Neural cell (in vitro differentiated cells): ENCODE data around the gene UBE2D4. TPM values are rescaled to one million over a fixed set of nuclear protein-coding genes. Genes with fewer than 3 reads are reported as not detected.
A peak's percentile ranks its signal among the peaks of the same experiment; 100 is the strongest.

ENCODE experiments used
- H2AFZ ChIP-seq: fragments of 200-600, 300-800 bp; sonication (generic), shearing (Covaris generic); 2 replicates; pipeline ENCODE4 v1.6.0; 2014; ENCODE audit warnings: low read depth, mild to moderate bottlenecking, antibody characterized with exemption, low read length, moderate library complexity
- H3F3A ChIP-seq: fragments of 200-600 bp; shearing (Covaris generic); 2 replicates; pipeline ENCODE4 v1.6.1; 2016; ENCODE audit warnings: mild to moderate bottlenecking, moderate library complexity, mixed read lengths, antibody characterized with exemption, low read length; ENCODE audit not compliant: insufficient read depth, poor library complexity, severe bottlenecking
- H3K27ac ChIP-seq: fragments of 200-600, 300-800 bp; sonication (generic), shearing (Covaris generic); 2 replicates; pipeline ENCODE4 v1.5.1; 2014; ENCODE audit warnings: mild to moderate bottlenecking, low read length, moderate library complexity
- H3K27me3 ChIP-seq: fragments of 300-800, 200-600 bp; sonication (generic), shearing (Covaris generic); 2 replicates; pipeline ENCODE4 v1.6.0; 2014; ENCODE audit warnings: mild to moderate bottlenecking, low read depth, low read length, moderate library complexity; ENCODE audit not compliant: insufficient read depth
- H3K36me3 ChIP-seq: fragments of 300-800, 200-600 bp; sonication (generic), shearing (Covaris generic); 2 replicates; pipeline ENCODE4 v1.5.1; 2014; ENCODE audit warnings: mild to moderate bottlenecking, antibody characterized with exemption, low read length, moderate library complexity; ENCODE audit not compliant: insufficient read depth
- H3K4me2 ChIP-seq: fragments of 300-800, 200-600 bp; sonication (generic), shearing (Covaris generic); 2 replicates; pipeline ENCODE4 v1.6.0; 2014; ENCODE audit warnings: mild to moderate bottlenecking, low read length
- H3K4me3 ChIP-seq: fragments of 300-800, 200-600 bp; sonication (generic), shearing (Covaris generic); 2 replicates; pipeline ENCODE4 v1.5.1; 2014; ENCODE audit warnings: mild to moderate bottlenecking, low read length, moderate library complexity
- H3K79me2 ChIP-seq: fragments of 200-600 bp; shearing (Covaris generic); replicated peaks from 2 replicates; pipeline ENCODE4 v1.6.0; 2014; ENCODE audit warnings: mild to moderate bottlenecking, low read length, moderate library complexity; ENCODE audit not compliant: insufficient read depth
- H3K9ac ChIP-seq: fragments of 300-800, 200-600 bp; sonication (generic), shearing (Covaris generic); 2 replicates; pipeline ENCODE4 v1.6.1; 2016; ENCODE audit warnings: mild to moderate bottlenecking, low read length, mixed read lengths
- H3K9me2 ChIP-seq: fragments of 200-600 bp; shearing (Covaris generic); 2 replicates; pipeline ENCODE4 v1.6.1; 2016; ENCODE audit warnings: mild to moderate bottlenecking, low read length, mixed read lengths; ENCODE audit not compliant: insufficient read depth
- H3K9me3 ChIP-seq: fragments of 200-600, 300-800 bp; sonication (generic), shearing (Covaris generic); 2 replicates; pipeline ENCODE4 v1.6.1; 2016; ENCODE audit warnings: mild to moderate bottlenecking, mixed run types, low read length, moderate library complexity, mixed read lengths
- H4K20me1 ChIP-seq: fragments of 200-600 bp; shearing (Covaris generic); 2 replicates; pipeline ENCODE4 v1.6.1; 2016; ENCODE audit warnings: mild to moderate bottlenecking, mixed run types; ENCODE audit not compliant: insufficient read depth
- EP300 ChIP-seq: fragments of 450-650 bp; conservative IDR thresholded peaks from 2 replicates; pipeline ENCODE4 v1.6.1; 2014; ENCODE audit warnings: antibody characterized with exemption, mild to moderate bottlenecking, moderate library complexity; ENCODE audit not compliant: poor library complexity, severe bottlenecking
- EZH2 ChIP-seq: fragments of 200-600, 300-800 bp; shearing (Covaris generic), sonication (generic); IDR thresholded peaks from 2 replicates; pipeline ENCODE4 v1.6.1; 2014; ENCODE audit warnings: antibody characterized with exemption, low read length, borderline replicate concordance, mild to moderate bottlenecking; ENCODE audit not compliant: insufficient read depth, poor library complexity, severe bottlenecking
- MXI1 ChIP-seq: fragments of 450-650 bp; conservative IDR thresholded peaks from 2 replicates; pipeline ENCODE4 v1.6.1; 2014; ENCODE audit warnings: antibody characterized with exemption, mild to moderate bottlenecking; ENCODE audit not compliant: poor library complexity, severe bottlenecking
- POLR2AphosphoS5 ChIP-seq: IDR thresholded peaks from 2 replicates; pipeline ENCODE4 v1.6.1; 2012
- RAD21 ChIP-seq: fragments of 450-650 bp; conservative IDR thresholded peaks from 2 replicates; pipeline ENCODE4 v1.6.1; 2014; ENCODE audit warnings: antibody characterized with exemption, mild to moderate bottlenecking, moderate library complexity
- SMC3 ChIP-seq: fragments of 450-650 bp; conservative IDR thresholded peaks from 2 replicates; pipeline ENCODE4 v1.6.1; 2014; ENCODE audit warnings: antibody characterized with exemption, mild to moderate bottlenecking, moderate library complexity; ENCODE audit not compliant: poor library complexity
- TAF1 ChIP-seq: IDR thresholded peaks from 2 replicates; pipeline ENCODE4 v1.6.1; 2012; ENCODE audit warnings: low read depth
- polyA minus RNA-seq: library from RNA; depleted of rRNA, polyadenylated mRNA; stranded (reverse); fragments of >200 nt; gene quantifications from 2 replicates; pipeline ENCODE4 v1.2.3, GENCODE V29; 2014
- polyA plus RNA-seq: library from polyadenylated mRNA; depleted of rRNA; stranded (reverse); fragments of >200 nt; gene quantifications from 2 replicates; pipeline ENCODE4 v1.2.3, GENCODE V29; 2014
- TF ChIP-seq, protein P1 (sequence below): fragments of 450-650 bp; IDR thresholded peaks from 2 replicates; pipeline ENCODE4 v1.5.1; 2014; ENCODE audit warnings: antibody characterized with exemption, mild to moderate bottlenecking, moderate library complexity; ENCODE audit not compliant: poor library complexity, severe bottlenecking
- TF ChIP-seq, protein P2 (sequence below): IDR thresholded peaks from 2 replicates; pipeline ENCODE4 v1.6.1; 2012; ENCODE audit warnings: borderline replicate concordance

The UBE2D4 gene
- polyA plus RNA-seq = 11.2 and 17.2 TPM in 2 replicates
- polyA minus RNA-seq = 12.4 and 15.3 TPM in 2 replicates

DNA sequence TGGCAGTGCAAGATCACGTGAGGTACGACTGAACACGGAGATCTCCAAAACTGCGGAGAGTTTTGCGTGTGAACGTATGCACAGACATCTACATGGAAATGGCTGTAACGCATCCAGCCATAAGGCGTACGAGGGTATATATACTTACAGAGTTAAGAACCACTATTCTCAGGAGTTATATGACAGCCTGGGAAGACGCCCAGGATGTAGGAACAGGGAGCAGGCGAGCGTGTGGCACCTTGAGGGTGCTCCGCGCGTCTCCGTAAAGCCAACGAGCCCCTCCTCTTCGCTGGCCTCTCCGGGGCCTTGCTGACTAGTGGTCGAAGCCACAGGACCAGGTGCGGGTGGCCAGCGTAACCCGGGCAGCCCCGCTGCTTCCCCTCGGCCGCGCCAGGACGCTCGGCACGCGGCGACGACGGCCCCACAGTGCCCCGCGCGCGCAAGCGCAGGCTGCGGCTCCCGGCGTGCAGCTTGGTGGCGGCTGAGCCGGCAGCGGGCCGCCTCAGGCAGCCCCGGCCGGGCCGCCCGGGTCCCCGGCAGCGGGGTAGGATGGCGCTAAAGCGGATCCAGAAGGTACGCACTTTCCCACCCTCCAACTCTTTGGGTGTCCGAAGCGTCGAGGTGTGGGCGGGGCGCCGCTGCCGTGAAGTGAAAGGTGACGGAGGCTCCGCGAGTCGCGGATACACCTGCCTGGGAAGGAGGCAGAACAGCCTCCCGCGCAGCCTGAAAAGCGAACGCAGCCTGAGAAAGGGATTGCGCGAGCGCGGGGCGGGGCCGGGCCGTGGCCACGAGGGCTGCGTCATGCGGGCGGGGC, at the start of gene UBE2D4:
Gene UBE2D4 (plus strand): TSS at position 453 of the 814 bp plus-strand sequence. CDS start 97 bp downstream, at position 550.
- Histone ChIP-seq H3K4me2 (peak within 1 kb of the TSS; percentile 99), H3K27me3 (no peaks in the 10 kb centered on the region), H3K27ac (peak within 1 kb of the TSS; percentile 87), H2AFZ (peak within 1 kb of the TSS; percentile 56), H3K4me3 (peak within 1 kb of the TSS; percentile 85), H3K36me3 (no peaks in the 10 kb centered on the region), H4K20me1 (no peaks in the 10 kb centered on the region), H3K9me3 (no peaks in the 10 kb centered on the region), H3K9ac (peak within 1 kb of the TSS; percentile 81), H3K79me2 (no peaks in the 10 kb centered on the region), H3F3A (no peaks in the 10 kb centered on the region), H3K9me2 (no peaks in the 10 kb centered on the region)
- TF ChIP-seq EP300 = peak; percentile 70
- peak; percentile 58 for TF ChIP-seq RAD21
- peak; percentile 97 for TF ChIP-seq POLR2AphosphoS5
- TF ChIP-seq, protein P1, sequence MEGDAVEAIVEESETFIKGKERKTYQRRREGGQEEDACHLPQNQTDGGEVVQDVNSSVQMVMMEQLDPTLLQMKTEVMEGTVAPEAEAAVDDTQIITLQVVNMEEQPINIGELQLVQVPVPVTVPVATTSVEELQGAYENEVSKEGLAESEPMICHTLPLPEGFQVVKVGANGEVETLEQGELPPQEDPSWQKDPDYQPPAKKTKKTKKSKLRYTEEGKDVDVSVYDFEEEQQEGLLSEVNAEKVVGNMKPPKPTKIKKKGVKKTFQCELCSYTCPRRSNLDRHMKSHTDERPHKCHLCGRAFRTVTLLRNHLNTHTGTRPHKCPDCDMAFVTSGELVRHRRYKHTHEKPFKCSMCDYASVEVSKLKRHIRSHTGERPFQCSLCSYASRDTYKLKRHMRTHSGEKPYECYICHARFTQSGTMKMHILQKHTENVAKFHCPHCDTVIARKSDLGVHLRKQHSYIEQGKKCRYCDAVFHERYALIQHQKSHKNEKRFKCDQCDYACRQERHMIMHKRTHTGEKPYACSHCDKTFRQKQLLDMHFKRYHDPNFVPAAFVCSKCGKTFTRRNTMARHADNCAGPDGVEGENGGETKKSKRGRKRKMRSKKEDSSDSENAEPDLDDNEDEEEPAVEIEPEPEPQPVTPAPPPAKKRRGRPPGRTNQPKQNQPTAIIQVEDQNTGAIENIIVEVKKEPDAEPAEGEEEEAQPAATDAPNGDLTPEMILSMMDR = peak; percentile 33
- no peak for TF ChIP-seq EZH2
- TF ChIP-seq SMC3 = peak; percentile 51
- TF ChIP-seq TAF1 = peak; percentile 76
- TF ChIP-seq, protein P2, sequence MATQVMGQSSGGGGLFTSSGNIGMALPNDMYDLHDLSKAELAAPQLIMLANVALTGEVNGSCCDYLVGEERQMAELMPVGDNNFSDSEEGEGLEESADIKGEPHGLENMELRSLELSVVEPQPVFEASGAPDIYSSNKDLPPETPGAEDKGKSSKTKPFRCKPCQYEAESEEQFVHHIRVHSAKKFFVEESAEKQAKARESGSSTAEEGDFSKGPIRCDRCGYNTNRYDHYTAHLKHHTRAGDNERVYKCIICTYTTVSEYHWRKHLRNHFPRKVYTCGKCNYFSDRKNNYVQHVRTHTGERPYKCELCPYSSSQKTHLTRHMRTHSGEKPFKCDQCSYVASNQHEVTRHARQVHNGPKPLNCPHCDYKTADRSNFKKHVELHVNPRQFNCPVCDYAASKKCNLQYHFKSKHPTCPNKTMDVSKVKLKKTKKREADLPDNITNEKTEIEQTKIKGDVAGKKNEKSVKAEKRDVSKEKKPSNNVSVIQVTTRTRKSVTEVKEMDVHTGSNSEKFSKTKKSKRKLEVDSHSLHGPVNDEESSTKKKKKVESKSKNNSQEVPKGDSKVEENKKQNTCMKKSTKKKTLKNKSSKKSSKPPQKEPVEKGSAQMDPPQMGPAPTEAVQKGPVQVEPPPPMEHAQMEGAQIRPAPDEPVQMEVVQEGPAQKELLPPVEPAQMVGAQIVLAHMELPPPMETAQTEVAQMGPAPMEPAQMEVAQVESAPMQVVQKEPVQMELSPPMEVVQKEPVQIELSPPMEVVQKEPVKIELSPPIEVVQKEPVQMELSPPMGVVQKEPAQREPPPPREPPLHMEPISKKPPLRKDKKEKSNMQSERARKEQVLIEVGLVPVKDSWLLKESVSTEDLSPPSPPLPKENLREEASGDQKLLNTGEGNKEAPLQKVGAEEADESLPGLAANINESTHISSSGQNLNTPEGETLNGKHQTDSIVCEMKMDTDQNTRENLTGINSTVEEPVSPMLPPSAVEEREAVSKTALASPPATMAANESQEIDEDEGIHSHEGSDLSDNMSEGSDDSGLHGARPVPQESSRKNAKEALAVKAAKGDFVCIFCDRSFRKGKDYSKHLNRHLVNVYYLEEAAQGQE = peak; percentile 84
- TF ChIP-seq MXI1 = peak; percentile 94

DNA sequence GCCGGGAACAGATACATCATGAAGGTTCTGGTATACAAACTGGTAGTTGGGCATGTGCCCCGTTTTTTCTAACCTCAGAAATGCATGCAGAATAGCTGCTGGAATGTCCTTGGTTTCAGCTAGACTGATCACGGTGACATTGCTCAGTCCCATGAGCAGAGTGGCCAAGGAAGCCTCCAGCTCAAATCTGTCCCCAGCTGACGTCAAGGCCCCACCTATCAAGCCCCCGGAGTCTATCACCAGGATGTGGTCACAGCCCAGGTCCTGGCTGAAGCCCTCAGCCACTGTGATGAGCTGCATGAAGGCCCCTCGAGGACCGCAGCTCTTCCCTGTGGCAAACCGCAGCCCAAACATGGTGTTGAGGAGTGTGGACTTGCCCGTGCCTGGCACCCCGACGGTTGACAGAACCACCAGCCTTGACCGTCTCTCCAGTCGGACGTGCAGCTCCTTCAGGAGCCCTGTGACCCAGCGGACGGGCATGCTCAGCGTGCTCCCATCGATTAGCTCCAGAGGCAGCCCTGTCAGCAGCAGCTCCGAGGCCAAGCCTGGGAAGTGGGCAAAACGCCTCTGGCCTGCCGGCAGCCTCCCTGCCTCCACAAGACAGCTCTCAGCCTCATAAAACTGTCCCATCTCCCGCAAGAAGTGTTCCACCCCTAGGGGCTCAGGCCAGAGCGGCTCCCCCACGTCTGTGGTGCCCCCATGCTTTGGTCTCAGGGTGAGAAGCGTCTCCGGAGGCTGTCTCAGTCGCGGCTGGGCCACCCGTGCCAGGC, 49.1 kb upstream of the UBE2D4 start:
- no peaks in the 10 kb centered on the region for H3F3A ChIP-seq

More for the DNA sequence above, 49.1 kb upstream of the UBE2D4 start:
- Histone ChIP-seq H3K9ac (no peak overlapping the region), H3K36me3 (no peaks in the 10 kb centered on the region), H3K27me3 (no peaks in the 10 kb centered on the region), H3K27ac (no peak overlapping the region), H3K4me2 (no peak overlapping the region), H3K9me3 (no peaks in the 10 kb centered on the region), H3K4me3 (no peak overlapping the region), H4K20me1 (no peaks in the 10 kb centered on the region), H3K9me2 (no peaks in the 10 kb centered on the region), H2AFZ (no peak overlapping the region), H3K79me2 (no peaks in the 10 kb centered on the region)
- no peak for TF ChIP-seq TAF1
